Activated T-helper 17 cell treated with anti-CD3 and anti-CD28 coated beads, Interleukin-2, amount 50 U/mL, for 72 hours (primary cell): ENCODE results near the gene LTB4R. TPM values are rescaled to one million over a fixed set of nuclear protein-coding genes. Genes with fewer than 3 reads are reported as not detected.

ENCODE experiments used
- ATAC-seq: fragments of 150-1000 bp; cut with Tn5 transposase; replicated peaks from 2 replicates; pipeline ENCODE4 v1.10.0; 2021; ENCODE audit warnings: mild to moderate bottlenecking, moderate library complexity
- H3K27ac Mint-ChIP-seq: one replicate; pipeline ENCODE4 v1.8.0; 2022; ENCODE audit warnings: mixed read lengths
- H3K27me3 Mint-ChIP-seq: one replicate; pipeline ENCODE4 v1.8.0; 2022; ENCODE audit warnings: mixed read lengths
- H3K36me3 Mint-ChIP-seq: one replicate; pipeline ENCODE4 v1.8.0; 2022; ENCODE audit warnings: low read depth, mild to moderate bottlenecking, mixed read lengths
- H3K4me1 Mint-ChIP-seq: one replicate; pipeline ENCODE4 v1.8.0; 2022; ENCODE audit warnings: mixed read lengths
- H3K4me3 Mint-ChIP-seq: one replicate; pipeline ENCODE4 v1.8.0; 2022; ENCODE audit warnings: mild to moderate bottlenecking, mixed read lengths
- H3K9me3 Mint-ChIP-seq: one replicate; pipeline ENCODE4 v1.8.0; 2022; ENCODE audit warnings: mixed read lengths
- total RNA-seq, 2 donors: library from RNA; stranded (reverse); gene quantifications; one replicate each; pipeline ENCODE4 v1.2.3, GENCODE V29; 2022

LTB4R gene
- total RNA-seq, 2 donors from 2014 or later, result 11.6 to 21.4 TPM

- no peaks in the 10 kb centered on the region for H3K9me3 Mint-ChIP-seq
- peak overlapping the region; percentile 77 for H3K27ac Mint-ChIP-seq
- H3K4me3 Mint-ChIP-seq, result peak overlapping the region; percentile 90
- peaks cover 15% of the 10 kb centered on the region for H3K27me3 Mint-ChIP-seq
- peak; percentile 76 for ATAC-seq
- peaks cover 20% of the 10 kb centered on the region for H3K4me1 Mint-ChIP-seq
- H3K36me3 Mint-ChIP-seq, result peaks cover 31% of the 10 kb centered on the region
Observed at GRCh38 chr14:24332268-24332993, 21.1 kb downstream of the LTB4R start.

- Mint-ChIP-seq H3K36me3 (peaks cover 43% of the 10 kb centered on the region), H3K4me1 (peaks cover 14% of the 10 kb centered on the region), H3K4me3 (peak within 1 kb of the TSS; percentile 90), H3K27ac (no peak within 1 kb of the TSS), H3K9me3 (no peaks in the 10 kb centered on the region), H3K27me3 (peaks cover 15% of the 10 kb centered on the region)
- no peak for ATAC-seq
Observed at GRCh38 chr14:24334431-24335291, 23.4 kb downstream of the LTB4R start, which contains the start of gene ADCY4. TSS of gene ADCY4 (minus strand) at chr14:24335071. CDS start at chr14:24334652, 419 bp downstream.

GRCh38 chr14:24335461-24336171 lies 24.3 kb downstream of the LTB4R start:
- Mint-ChIP-seq H3K36me3 (peaks cover 43% of the 10 kb centered on the region), H3K4me3 (peak overlapping the region; percentile 25), H3K27me3 (peaks cover 12% of the 10 kb centered on the region), H3K9me3 (no peaks in the 10 kb centered on the region), H3K4me1 (peaks cover 15% of the 10 kb centered on the region), H3K27ac (no peak overlapping the region)
- ATAC-seq, result no peak

GRCh38 chr14:24337144-24337823 lies 26.0 kb downstream of the LTB4R start:
- no peak for ATAC-seq
- Mint-ChIP-seq H3K4me3 (peak overlapping the region; percentile 88), H3K36me3 (peaks cover 38% of the 10 kb centered on the region), H3K9me3 (no peaks in the 10 kb centered on the region), H3K4me1 (peaks cover 10% of the 10 kb centered on the region), H3K27ac (no peak overlapping the region), H3K27me3 (peaks cover 8% of the 10 kb centered on the region)

- H3K9me3 Mint-ChIP-seq, result no peaks in the 10 kb centered on the region
- peaks cover 37% of the 10 kb centered on the region for H3K36me3 Mint-ChIP-seq
- peak overlapping the region; percentile 88 for H3K4me3 Mint-ChIP-seq
- H3K4me1 Mint-ChIP-seq, result peaks cover 4% of the 10 kb centered on the region
- ATAC-seq, result no peak
- no peak overlapping the region for H3K27ac Mint-ChIP-seq
- peaks cover 6% of the 10 kb centered on the region for H3K27me3 Mint-ChIP-seq
Observed at GRCh38 chr14:24337824-24338175, 26.5 kb downstream of the LTB4R start.

GRCh38 chr14:24338843-24339242 lies 27.5 kb downstream of the LTB4R start:
- Mint-ChIP-seq H3K9me3 (no peaks in the 10 kb centered on the region), H3K27ac (no peak overlapping the region), H3K27me3 (peaks cover 8% of the 10 kb centered on the region), H3K36me3 (peaks cover 37% of the 10 kb centered on the region), H3K4me1 (peaks cover 4% of the 10 kb centered on the region), H3K4me3 (peak overlapping the region; percentile 88)
- ATAC-seq, result no peak

GRCh38 chr14:24339284-24340151 lies 28.2 kb downstream of the LTB4R start, which contains the start of gene RIPK3:
TSS of gene RIPK3 (minus strand) at chr14:24339991. CDS start at chr14:24339826, 165 bp downstream.
- H3K27me3 Mint-ChIP-seq, result peaks cover 11% of the 10 kb centered on the region
- peak; percentile 97 for ATAC-seq
- no peaks in the 10 kb centered on the region for H3K9me3 Mint-ChIP-seq

GRCh38 chr14:24340606-24341005 lies 29.3 kb downstream of the LTB4R start:
- no peak overlapping the region for H3K27ac Mint-ChIP-seq
- H3K27me3 Mint-ChIP-seq, result peaks cover 12% of the 10 kb centered on the region
- no peak for ATAC-seq
- H3K9me3 Mint-ChIP-seq, result no peaks in the 10 kb centered on the region
- H3K4me3 Mint-ChIP-seq, result peak overlapping the region; percentile 88
- peaks cover 4% of the 10 kb centered on the region for H3K4me1 Mint-ChIP-seq
- peaks cover 28% of the 10 kb centered on the region for H3K36me3 Mint-ChIP-seq

More at GRCh38 chr14:24339284-24340151, 28.2 kb downstream of the LTB4R start, which contains the start of gene RIPK3:
- Mint-ChIP-seq H3K36me3 (peaks cover 37% of the 10 kb centered on the region), H3K4me1 (peaks cover 4% of the 10 kb centered on the region), H3K4me3 (peak within 1 kb of the TSS; percentile 88), H3K27ac (peak within 1 kb of the TSS; percentile 64)

GRCh38 chr14:24342889-24343288 lies 31.6 kb downstream of the LTB4R start:
- peaks cover 7% of the 10 kb centered on the region for H3K36me3 Mint-ChIP-seq
- H3K4me1 Mint-ChIP-seq, result peaks cover 4% of the 10 kb centered on the region
- peaks cover 12% of the 10 kb centered on the region for H3K27me3 Mint-ChIP-seq
- no peaks in the 10 kb centered on the region for H3K9me3 Mint-ChIP-seq
- no peak overlapping the region for H3K27ac Mint-ChIP-seq
- no peak overlapping the region for H3K4me3 Mint-ChIP-seq
- ATAC-seq, result no peak

- Mint-ChIP-seq H3K4me3 (no peak overlapping the region), H3K27ac (no peak overlapping the region), H3K4me1 (peaks cover 4% of the 10 kb centered on the region), H3K36me3 (no peaks in the 10 kb centered on the region), H3K9me3 (no peaks in the 10 kb centered on the region), H3K27me3 (peaks cover 12% of the 10 kb centered on the region)
- ATAC-seq, result no peak
Observed at GRCh38 chr14:24343795-24344660, 32.7 kb downstream of the LTB4R start.

GRCh38 chr14:24347134-24347533 lies 35.8 kb downstream of the LTB4R start:
- no peaks in the 10 kb centered on the region for H3K36me3 Mint-ChIP-seq
- H3K4me1 Mint-ChIP-seq, result no peaks in the 10 kb centered on the region
- no peaks in the 10 kb centered on the region for H3K9me3 Mint-ChIP-seq
- peaks cover 26% of the 10 kb centered on the region for H3K27me3 Mint-ChIP-seq
- H3K4me3 Mint-ChIP-seq, result no peak overlapping the region
- no peak overlapping the region for H3K27ac Mint-ChIP-seq
- ATAC-seq, result no peak

GRCh38 chr14:24348186-24348585 lies 36.9 kb downstream of the LTB4R start:
- no peaks in the 10 kb centered on the region for H3K36me3 Mint-ChIP-seq
- no peak for ATAC-seq
- peaks cover 29% of the 10 kb centered on the region for H3K27me3 Mint-ChIP-seq

More at GRCh38 chr14:24348186-24348585, 36.9 kb downstream of the LTB4R start:
- H3K9me3 Mint-ChIP-seq, result no peaks in the 10 kb centered on the region
- H3K27ac Mint-ChIP-seq, result no peak overlapping the region
- H3K4me1 Mint-ChIP-seq, result no peaks in the 10 kb centered on the region
- H3K4me3 Mint-ChIP-seq, result no peak overlapping the region
